ENCODE results near the gene VCL. TPM values are rescaled to one million over a fixed set of nuclear protein-coding genes. Genes with fewer than 3 reads are reported as not detected.

VCL gene
- total and polyA plus RNA-seq, 9 of the 15 experiments (the other 6 are each of a cell fraction or from before 2014, with no cell fraction given): 29.8 to 186 (median 76.4) TPM

DNA sequence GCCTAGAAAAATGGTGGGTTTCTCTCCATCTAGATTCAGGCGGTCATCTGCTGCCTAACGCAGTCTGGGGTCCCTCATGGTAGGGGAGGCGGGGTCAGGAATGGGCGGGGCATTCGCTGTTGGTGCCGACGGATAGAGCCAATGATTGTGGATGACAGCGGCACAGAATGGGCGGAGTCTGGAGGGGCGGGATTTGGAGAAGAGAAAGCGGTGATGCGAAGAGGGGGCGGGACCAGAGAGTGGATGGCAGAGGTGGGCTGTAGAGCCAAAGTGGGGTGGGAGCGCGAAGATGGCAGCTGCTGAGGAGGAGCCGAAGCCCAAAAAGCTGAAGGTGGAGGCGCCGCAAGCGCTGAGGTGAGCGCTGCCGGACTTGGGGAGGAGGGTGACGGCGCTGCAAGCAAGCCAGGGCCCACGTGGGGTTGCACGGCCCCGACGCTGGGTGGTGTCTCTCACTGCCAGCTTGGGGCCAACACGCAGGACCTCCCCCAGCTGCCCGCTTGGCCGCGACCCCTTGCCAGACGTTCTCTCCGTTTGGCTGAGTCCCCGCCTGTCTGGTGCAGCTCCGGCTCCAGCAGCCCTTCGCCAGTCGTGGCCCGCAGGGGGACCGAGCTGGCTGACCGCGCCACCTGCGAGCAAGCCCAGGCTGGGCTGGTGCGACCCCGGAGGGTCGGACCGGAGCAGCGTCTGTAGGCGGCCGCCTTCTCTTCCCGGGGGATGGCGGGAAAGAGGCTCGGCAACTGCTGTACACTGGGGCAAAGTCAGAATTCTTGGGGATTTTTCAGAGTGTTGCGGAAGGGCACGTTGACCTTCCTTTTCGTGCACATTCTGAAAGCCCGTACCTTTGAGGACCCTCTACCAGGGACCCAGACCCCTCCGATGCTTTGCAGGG lies 153.3 kb downstream of the VCL start, which contains the start of gene ADK (continued):
- TF ChIP-seq CHD4 (IDR thresholded peaks at IDR 0.05; ENCODE audit: insufficient read depth, insufficient replicate concordance, low read depth, low read length, poor library complexity, severe bottlenecking) (peak; percentile 68), ZBED1 (IDR thresholded peaks at IDR 0.05) (no peak), CAMTA2 (CRISPR knock-in tag; conservative IDR thresholded peaks at IDR 0.05) (0 out of 2 replicates have a peak, but pooled peaks have one; percentile 26), PHF21A (IDR thresholded peaks at IDR 0.05; ENCODE audit: borderline replicate concordance, low read depth) (no peak), FOXP1 (CRISPR knock-in tag; IDR thresholded peaks at IDR 0.05) (peak; percentile 93), ZNF316 (IDR thresholded peaks at IDR 0.05) (0 out of 2 replicates have a peak, but pooled peaks have one; percentile 10), DNMT1 (IDR thresholded peaks at IDR 0.05) (no peak), GTF2E2 (tag; IDR thresholded peaks at IDR 0.05) (no peak), TCFL5 (CRISPR knock-in tag; conservative IDR thresholded peaks at IDR 0.05) (no peak), ZNF274 (IDR thresholded peaks at IDR 0.05; ENCODE audit: borderline replicate concordance, low read depth, low read length) (0 out of 2 replicates have a peak, but pooled peaks have one; percentile 25), ZNF431 (CRISPR knock-in tag; IDR thresholded peaks at IDR 0.05) (peak; percentile 68; the same call in 1 of the 2 replicates), MYC (IDR thresholded peaks at IDR 0.05; ENCODE audit: low read depth, low read length) (peak; percentile 81), MYC (CRISPR knock-in tag; IDR thresholded peaks at IDR 0.05; ENCODE audit: borderline replicate concordance, low read depth) (peak; percentile 89; the same call in 1 of the 2 replicates), ETV5 (CRISPR knock-in tag; IDR thresholded peaks at IDR 0.05; ENCODE audit: low read depth) (peak; percentile 71)
- TF ChIP-seq, protein P1, sequence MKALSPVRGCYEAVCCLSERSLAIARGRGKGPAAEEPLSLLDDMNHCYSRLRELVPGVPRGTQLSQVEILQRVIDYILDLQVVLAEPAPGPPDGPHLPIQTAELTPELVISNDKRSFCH (CRISPR knock-in tag; IDR thresholded peaks at IDR 0.05): no peak
- TF ChIP-seq, protein P1 (tag; IDR thresholded peaks at IDR 0.05): peak; percentile 84; the same call in 1 of the 2 replicates
- TF ChIP-seq, protein P2, sequence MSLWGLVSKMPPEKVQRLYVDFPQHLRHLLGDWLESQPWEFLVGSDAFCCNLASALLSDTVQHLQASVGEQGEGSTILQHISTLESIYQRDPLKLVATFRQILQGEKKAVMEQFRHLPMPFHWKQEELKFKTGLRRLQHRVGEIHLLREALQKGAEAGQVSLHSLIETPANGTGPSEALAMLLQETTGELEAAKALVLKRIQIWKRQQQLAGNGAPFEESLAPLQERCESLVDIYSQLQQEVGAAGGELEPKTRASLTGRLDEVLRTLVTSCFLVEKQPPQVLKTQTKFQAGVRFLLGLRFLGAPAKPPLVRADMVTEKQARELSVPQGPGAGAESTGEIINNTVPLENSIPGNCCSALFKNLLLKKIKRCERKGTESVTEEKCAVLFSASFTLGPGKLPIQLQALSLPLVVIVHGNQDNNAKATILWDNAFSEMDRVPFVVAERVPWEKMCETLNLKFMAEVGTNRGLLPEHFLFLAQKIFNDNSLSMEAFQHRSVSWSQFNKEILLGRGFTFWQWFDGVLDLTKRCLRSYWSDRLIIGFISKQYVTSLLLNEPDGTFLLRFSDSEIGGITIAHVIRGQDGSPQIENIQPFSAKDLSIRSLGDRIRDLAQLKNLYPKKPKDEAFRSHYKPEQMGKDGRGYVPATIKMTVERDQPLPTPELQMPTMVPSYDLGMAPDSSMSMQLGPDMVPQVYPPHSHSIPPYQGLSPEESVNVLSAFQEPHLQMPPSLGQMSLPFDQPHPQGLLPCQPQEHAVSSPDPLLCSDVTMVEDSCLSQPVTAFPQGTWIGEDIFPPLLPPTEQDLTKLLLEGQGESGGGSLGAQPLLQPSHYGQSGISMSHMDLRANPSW (CRISPR knock-in tag; IDR thresholded peaks at IDR 0.05): peak; percentile 64; the same call in 1 of the 2 replicates
- TF ChIP-seq, protein P3, sequence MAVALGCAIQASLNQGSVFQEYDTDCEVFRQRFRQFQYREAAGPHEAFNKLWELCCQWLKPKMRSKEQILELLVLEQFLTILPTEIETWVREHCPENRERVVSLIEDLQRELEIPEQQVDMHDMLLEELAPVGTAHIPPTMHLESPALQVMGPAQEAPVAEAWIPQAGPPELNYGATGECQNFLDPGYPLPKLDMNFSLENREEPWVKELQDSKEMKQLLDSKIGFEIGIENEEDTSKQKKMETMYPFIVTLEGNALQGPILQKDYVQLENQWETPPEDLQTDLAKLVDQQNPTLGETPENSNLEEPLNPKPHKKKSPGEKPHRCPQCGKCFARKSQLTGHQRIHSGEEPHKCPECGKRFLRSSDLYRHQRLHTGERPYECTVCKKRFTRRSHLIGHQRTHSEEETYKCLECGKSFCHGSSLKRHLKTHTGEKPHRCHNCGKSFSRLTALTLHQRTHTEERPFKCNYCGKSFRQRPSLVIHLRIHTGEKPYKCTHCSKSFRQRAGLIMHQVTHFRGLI (CRISPR knock-in tag; IDR thresholded peaks at IDR 0.05): no peak
- TF ChIP-seq, protein P4, sequence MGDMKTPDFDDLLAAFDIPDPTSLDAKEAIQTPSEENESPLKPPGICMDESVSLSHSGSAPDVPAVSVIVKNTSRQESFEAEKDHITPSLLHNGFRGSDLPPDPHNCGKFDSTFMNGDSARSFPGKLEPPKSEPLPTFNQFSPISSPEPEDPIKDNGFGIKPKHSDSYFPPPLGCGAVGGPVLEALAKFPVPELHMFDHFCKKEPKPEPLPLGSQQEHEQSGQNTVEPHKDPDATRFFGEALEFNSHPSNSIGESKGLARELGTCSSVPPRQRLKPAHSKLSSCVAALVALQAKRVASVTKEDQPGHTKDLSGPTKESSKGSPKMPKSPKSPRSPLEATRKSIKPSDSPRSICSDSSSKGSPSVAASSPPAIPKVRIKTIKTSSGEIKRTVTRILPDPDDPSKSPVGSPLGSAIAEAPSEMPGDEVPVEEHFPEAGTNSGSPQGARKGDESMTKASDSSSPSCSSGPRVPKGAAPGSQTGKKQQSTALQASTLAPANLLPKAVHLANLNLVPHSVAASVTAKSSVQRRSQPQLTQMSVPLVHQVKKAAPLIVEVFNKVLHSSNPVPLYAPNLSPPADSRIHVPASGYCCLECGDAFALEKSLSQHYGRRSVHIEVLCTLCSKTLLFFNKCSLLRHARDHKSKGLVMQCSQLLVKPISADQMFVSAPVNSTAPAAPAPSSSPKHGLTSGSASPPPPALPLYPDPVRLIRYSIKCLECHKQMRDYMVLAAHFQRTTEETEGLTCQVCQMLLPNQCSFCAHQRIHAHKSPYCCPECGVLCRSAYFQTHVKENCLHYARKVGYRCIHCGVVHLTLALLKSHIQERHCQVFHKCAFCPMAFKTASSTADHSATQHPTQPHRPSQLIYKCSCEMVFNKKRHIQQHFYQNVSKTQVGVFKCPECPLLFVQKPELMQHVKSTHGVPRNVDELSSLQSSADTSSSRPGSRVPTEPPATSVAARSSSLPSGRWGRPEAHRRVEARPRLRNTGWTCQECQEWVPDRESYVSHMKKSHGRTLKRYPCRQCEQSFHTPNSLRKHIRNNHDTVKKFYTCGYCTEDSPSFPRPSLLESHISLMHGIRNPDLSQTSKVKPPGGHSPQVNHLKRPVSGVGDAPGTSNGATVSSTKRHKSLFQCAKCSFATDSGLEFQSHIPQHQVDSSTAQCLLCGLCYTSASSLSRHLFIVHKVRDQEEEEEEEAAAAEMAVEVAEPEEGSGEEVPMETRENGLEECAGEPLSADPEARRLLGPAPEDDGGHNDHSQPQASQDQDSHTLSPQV (IDR thresholded peaks at IDR 0.05): peak; percentile 57; the same call in 1 of the 2 replicates

Measured in K562 (cell line).